ENCODE data around the gene CYB5R4. TPM values are rescaled to one million over a fixed set of nuclear protein-coding genes. Genes with fewer than 3 reads are reported as not detected.

The CYB5R4 gene
- total RNA-seq, result 1 to 10 TPM; 7.0 to 10.0 TPM

GRCh38 chr6:83859410-83860358 is at the start of gene CYB5R4:
Gene CYB5R4, plus strand, starts transcription at chr6:83859689. Its CDS starts 94 bp downstream, at chr6:83859783.

GRCh38 chr6:83853178-83854000 is 6.1 kb upstream of the CYB5R4 start, which contains the start of gene RIPPLY2:
Gene RIPPLY2, plus strand, starts transcription at chr6:83853360. Its CDS starts 57 bp downstream, at chr6:83853417.

Other genes with a start within 250 kb of the CYB5R4 start
- gene SNAP91, start 150.6 kb upstream of the CYB5R4 start, total RNA-seq, result not detected
- not detected for gene RIPPLY2, start 6.3 kb upstream of the CYB5R4 start, total RNA-seq
- gene MRAP2, start 174.1 kb downstream of the CYB5R4 start, total RNA-seq, result 1 to 10 TPM; 1.0 to 4.0 TPM

Data from melanocyte of skin (primary cell).